ENCODE data around the gene LGMN.

Gene LGMN

DNA sequence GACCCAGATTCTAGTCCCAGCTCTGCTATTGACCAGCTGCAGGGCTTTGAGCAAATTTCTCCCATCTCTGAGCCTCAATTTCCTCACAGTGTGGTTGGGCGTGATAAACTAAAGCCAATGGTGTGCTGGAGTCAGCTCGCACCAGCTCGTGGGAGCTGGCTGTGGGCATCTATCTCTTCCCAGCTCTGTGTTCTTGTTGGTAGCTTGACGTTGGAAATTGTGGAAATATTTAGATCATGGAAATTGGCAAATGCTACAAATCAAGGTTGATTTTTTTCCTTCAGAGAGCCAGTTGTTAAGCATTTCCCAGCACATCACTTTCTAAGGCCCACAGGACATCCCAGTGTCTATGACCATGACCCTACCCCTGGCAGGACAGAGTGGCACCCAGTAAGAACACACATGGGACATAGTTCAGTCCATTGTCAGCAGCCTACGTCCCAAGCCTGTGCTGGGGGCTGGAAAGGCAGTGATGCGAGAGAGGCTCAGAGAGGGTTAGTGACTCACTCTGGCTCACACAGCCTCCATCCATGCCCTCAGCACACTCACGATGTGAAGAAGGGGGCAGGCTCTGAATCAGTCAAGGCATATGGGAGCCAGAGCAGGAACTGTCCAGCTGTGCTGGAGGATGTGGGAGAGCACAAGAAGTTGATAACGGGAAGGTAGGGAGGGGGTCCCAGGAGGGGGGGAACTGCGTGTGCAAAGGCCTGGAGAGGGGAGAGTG lies 77.6 kb downstream of the LGMN start:
- no peak for DNase-seq

GRCh38 chr14:92670160-92670559 lies 78.3 kb downstream of the LGMN start:
- no peak for DNase-seq

GRCh38 chr14:92668276-92668973 lies 80.0 kb downstream of the LGMN start:
- DNase-seq, result no peak

DNA sequence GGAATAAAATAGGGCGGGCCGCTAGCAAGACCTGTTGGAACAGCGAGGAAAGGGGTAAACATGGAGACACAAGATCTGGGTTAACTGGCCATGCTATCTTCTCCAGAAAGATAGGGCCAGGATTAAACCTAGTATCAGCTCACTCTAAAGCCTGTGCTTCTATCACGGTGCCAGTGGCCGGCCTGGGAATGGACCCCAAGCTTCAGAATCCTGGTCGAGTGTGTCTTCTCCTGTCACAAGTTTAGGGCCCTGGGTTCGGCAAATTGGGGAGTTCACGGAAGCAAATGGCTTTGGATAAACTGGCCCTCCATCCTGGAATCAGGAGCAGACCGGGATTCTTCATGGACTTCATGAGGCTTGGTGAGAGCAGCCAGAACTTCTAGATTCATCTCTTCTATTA lies 82.2 kb downstream of the LGMN start:
- no peak for DNase-seq

- no peak for DNase-seq
These were observed 82.7 kb downstream of the LGMN start for GRCh38 chr14:92665661-92666110.

DNA sequence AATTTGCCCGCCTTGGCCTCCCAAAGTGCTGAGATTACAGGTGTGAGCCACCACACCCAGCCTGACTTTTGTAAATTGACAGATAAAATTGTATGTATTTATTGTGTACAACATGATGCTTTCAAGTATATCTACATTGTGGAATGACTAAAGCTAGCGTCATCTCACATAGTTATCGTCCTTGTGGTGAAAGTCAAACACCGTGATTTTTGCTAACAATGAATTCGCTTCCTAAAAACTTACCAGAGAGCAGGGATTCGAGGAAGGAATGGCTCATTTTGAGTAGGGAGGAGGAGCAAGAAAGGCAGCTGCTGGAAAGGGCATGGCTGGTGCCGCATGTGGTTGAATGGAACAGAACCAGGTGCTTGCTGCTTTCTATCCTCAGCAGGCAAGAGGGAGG lies 85.4 kb downstream of the LGMN start:
- no peak for DNase-seq

DNA sequence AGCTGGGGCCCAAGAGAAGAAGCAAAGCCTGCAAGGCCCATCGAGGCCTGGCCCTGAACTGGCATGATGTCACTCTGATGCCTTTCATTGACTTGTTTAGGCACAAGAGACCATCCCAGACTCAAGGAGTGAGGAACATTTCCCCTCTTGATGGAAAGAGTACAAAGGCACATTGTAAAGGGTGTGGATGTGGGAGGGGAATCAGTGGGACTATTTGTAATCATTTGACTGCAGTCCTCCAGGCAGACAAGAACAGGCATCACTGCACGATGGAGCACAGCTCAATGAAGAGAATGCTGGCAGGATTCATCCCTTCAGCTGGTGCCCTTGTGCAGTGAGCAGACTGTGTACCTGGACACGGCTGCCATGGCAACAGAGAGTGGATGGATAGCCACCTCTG lies 87.9 kb downstream of the LGMN start:
- DNase-seq, result no peak

DNA sequence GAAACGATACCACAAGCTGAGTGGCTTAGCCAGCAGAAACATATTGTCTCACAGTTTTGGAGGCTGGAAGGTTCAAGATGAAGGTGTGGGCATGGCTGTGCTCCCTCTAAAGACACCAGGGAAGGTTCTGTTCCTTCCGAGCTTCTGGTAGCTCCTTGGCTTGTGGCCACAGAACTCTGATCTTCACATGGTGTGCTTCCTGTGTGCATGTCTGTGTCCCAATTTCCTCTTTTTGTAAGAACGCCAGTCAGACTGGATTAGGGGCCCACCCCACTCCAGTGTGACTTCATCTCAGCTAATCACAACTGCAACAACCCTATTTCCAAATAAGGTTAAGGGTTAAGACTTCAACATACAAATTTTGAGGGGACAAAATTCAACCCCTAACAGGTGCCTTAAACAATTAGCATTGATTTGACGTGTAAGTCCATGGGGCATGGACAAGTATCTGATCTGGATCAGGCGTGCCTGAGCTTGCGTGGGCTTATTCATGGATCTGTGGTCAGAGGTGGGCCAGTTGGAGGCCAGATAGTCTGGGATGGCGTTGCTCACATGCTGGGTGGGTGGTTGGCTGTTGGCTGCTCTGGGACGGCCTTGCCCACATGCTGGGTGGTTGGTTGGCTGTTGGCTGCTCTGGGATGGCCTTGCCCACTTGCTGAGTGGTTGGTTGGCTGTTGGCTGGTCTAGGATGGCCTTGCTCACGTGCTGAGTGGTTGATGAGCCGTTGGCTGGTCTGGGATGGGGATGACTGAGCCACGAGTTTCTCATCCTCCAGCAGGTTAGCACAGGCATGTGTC lies 88.5 kb downstream of the LGMN start:
- no peak for DNase-seq

DNA sequence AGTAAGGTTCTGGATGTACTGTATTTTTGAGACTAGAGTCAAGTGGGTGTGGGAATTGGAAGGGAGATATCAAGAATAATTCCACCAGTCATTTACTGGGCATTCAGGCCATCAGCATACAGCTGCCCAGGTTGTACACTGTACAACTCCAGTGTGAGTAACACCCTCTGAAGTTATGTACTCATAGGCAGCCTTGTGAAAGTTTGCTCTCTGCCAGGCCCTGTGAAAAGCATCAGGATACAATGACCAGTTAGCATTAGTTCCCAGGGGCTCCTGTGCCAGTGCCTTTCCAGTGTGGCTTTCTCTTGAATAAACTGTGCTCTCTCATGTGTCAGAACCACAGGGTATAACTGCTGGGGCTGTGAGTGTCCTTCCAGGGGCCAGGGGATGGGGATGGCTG lies 89.7 kb downstream of the LGMN start:
- DNase-seq, result no peak

- DNase-seq, result no peak
These were observed 90.3 kb downstream of the LGMN start for GRCh38 chr14:92658160-92658559.

GRCh38 chr14:92657457-92658142 lies 90.8 kb downstream of the LGMN start:
- DNase-seq, result no peak

DNA sequence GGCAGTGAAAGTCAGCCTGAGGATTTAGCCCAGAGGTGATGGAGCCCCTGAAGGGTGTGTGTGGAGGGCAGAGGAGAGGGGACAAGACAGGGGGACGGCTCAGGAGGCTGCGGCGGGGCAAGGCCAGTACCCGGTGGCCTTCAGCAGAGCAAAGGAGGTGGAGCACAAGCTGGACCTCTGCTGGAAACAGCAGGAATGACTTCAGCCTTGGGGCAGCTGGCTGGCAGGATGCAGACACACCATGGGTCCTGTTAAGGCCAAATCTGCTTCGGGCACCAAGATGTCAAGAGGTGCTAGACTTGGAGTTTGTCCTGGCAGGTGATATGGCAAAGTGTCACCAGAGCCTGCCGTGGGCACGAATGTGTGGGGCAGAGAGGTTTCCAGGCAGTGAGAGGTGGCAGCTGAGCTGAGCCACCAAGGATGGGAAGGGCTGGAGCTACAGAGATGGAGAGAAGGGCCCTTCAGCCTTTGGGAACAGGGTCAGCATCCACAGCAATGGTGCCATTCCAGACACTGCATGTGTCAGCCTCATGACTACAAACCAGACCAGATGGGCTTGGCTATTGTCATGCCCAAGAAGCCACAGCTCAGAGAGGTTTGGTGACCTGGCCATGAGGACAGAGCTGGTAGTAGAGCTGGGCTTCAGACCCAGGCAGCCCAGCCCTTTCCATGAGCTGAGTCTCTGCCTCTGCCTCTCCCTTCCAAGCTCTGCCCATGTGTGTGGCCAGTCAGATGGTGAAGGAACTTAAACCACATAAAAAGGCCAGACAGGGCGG lies 91.9 kb downstream of the LGMN start:
- DNase-seq, result no peak

- DNase-seq, result no peak
These were observed 92.8 kb downstream of the LGMN start for GRCh38 chr14:92655419-92656201.

- DNase-seq, result no peak
These were observed 94.1 kb downstream of the LGMN start for GRCh38 chr14:92654239-92654901.

All from NCI-H1092 (cell line).